UCSD-AML1 (cell line): ENCODE results near the gene PCNT.
"Not testable (repeated sequence)": the region's sequence is repeated elsewhere in the genome, so short reads cannot be mapped to it uniquely, and the experiment has no call there.

ENCODE experiments used
- DNase-seq: peaks from one replicate; lab custom pipeline; 2025; ENCODE audit not compliant: unreplicated experiment; lab: John Stamatoyannopoulos, UW

The PCNT gene

DNA sequence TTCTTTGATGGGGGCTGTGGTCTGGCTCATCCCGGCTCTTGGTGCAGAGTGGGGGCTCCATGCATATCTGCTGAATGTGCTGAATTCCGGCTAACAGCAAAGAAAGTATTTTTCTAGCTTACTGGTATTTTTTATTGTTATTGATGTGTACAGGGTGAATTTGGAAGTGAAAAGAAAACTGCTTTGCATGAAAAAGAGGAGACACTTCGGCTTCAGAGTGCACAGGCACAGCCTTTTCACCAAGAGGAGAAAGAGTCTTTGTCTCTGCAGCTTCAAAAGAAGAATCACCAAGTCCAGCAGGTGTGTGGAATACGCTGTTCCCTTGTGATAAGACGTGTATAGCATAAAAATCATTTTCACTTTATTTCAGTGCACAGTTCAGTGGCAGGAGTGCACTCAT is 57.6 kb downstream of the PCNT start:
- no peak for DNase-seq

DNA sequence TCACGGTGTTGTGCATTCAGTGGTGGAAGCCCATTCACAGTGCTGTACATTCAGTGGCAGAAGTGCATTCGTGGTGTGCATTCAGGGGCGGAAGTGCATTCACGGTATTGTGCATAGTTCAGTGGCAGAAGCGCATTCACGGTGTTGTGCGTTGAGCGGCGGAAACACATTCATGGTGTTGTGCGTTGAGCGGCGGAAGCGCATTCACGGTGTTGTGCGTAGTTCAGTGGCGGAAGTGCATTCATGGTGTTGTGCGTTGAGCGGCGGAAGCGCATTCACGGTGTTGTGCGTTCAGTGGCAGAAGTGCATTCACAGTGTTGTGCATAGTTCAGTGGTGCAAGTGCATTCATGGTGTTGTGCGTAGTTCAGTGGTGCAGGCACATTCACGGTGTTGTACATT is 60.6 kb downstream of the PCNT start:
- no peak for DNase-seq

DNA sequence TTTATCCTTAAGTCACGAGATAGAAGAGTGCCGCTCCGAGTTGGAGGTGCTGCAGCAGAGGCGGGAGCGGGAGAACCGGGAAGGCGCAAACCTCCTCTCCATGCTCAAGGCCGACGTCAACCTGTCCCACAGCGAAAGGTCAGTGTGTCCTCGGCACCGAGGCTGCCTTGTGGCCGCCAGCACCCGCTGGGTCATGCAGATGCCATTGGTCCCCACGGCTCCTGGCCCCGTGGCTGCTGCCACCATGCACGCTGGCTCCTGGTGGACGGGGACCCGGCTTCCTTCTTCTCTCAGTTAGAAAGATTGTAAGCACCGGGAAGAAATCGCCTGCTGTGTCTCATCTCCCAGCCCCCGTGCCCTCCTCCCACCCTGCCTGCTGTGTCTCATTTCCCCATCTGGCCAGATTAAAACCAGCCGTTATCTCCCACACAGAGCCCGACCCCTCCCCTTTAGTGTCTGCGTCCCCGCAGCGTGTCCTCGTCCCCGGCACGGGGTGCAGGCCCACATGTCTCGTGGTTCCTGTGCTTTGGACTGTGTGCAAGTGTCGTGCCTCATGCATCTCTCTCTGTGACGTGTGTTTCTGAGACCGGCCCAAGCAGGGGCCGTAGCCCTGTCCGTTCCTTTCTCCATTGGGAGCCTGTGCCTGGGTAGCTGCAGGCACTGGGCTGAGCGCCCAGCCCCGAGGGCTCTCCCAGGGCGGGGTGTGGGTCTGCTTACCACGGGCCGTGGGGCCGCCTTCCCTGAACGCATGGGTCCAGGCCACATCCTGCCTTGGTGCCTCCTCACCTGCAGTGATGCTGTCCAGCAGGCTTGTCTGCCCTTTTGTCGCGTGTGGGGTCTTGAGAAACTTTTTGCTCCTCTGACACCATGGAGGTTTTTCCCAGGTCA is 62.1 kb downstream of the PCNT start:
- no peak for DNase-seq

DNA sequence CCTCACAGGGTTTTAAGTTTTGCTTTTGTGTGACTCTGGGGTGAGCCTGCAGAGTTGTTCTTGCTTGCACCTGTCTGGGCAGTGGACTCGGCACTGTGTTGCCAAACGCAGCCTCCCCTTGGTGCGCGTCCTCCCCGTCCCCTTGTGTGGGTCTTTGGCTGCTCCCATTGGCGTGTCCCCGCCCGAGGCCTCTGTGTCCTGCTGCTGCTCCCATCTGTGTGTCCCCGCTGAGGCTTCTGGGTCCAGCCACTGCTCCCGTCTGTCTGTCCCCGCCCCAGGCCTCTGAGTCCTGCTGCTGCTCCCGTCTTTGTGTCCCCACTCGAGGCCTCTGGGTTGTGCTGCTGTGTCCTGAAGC is 62.8 kb downstream of the PCNT start:
- no peak for DNase-seq

DNA sequence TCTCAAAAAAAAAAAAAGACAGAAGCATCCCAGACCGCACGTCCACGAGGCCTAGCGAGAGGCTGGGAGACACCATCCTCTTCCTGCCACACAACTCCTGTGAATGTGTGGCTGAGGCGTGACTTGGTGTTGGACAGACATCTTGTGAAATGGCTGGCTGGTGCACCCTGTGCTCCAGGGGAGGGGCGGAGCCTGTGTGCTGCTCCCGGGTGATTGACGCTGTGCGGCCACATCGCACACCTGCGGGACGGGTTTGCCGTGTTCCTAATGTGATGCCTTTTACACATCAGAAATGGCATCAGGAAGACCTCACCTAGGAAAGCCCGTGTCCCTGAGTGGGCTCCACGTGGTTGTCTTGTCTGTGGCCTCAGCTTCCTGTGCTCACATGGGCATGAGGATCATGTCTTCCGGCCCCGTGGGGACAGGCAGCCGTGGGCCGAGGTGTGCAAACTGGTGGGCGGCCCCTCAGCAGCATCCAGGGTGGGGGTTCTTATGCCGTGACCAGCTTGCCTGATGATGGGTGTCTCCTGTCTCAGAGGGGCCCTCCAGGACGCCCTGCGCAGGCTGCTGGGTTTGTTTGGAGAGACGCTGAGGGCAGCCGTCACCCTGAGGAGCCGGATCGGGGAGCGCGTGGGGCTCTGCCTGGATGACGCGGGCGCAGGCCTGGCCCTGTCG is 64.4 kb downstream of the PCNT start:
- no peak for DNase-seq

DNA sequence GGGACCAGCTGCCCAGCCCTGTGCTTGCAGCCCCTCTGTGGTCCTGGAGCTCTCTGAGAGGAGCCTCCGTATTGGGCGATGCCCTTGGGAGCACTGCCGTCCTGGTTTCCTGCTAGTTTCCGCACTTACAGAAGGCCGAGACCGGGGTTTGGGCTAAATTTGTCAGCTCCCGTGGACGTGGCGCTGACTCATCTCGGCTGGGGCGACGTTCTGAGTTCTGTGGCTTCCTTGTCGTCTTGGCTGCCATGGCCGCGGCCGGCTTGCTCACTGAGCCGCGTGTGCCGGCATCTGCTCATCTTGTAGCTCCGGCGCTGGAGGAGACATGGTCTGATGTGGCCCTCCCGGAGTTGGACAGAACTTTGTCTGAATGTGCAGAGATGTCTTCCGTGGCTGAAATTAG is 64.9 kb downstream of the PCNT start:
- DNase-seq = no peak

DNA sequence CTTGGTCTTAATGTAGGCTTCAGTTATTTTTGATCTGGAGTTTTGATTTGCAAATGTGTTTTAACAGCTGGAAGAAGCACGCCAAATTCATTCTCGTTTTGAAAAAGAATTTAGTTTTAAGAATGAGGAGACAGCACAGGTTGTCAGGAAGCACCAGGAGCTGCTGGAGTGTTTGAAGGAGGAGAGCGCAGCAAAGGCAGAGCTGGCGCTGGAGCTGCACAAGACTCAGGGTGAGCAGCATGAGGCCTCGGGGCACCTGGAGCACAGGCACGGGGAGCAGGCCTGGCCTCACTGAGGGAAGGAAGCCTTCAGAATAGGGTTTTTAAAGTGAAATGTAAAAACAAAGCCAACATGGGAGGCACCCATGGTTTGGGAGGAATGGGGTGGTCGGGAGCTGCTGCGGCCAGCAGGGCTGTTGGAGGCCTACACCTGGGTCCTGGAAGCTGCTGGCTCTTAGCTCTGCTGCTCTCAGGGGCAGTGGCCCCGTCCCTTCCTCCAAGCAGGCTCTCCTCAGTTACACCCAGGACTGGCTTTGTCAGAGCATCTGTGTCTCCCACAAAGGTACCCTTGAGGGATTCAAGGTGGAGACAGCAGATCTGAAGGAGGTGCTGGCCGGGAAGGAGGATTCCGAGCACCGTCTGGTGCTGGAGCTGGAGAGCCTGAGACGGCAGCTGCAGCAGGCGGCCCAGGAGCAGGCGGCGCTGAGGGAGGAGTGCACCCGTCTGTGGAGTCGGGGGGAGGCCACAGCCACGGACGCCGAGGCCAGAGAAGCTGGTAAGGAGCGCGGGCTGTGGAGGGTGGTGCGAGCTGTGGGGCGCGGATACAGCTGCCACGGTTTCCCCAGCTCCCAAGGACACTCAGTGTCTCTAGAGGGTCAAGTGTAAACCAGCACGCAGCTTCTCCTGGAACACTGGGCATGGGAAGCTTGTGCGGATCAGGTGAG is 66.9 kb downstream of the PCNT start:
- DNase-seq = no peak

DNA sequence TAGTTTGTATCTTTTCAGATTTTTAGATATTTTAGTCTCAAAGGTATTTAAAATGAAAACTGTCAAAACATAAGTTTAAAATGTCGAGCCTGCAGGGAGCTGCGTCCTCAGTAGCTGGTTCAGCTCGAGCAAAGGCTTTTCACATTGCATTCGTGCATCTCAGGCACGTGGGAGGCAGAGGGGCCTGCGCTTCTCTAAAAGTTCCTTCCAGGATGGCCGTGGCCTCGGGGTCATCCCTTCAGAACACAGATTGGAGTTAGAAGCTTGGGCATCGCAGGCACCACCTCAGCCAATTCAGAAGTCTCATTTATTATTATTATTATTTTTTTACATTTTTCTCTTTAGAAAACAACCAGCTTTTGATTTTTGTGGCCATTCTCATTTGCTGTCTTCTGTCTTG is 67.8 kb downstream of the PCNT start:
- DNase-seq = no peak

DNA sequence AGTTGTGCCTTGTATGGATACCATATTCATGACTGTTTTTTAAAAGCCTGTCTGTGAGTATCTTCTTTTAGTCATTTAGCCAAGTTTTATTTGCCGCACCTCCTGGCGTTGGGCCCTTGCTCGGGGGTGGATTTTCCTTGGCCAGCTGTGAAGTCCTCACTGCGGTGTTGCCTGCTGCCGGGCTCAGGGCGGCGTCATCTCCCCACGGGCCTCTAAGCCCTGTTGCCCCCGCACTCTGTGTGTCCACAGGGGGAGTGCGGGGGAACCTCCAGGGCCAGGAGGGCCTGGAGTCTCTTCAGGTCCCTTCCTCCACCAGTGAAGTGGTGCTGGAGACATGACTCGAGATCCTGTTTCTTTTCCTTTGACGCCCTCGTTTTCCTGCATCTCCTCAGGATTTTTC is 69.0 kb downstream of the PCNT start:
- no peak for DNase-seq

DNA sequence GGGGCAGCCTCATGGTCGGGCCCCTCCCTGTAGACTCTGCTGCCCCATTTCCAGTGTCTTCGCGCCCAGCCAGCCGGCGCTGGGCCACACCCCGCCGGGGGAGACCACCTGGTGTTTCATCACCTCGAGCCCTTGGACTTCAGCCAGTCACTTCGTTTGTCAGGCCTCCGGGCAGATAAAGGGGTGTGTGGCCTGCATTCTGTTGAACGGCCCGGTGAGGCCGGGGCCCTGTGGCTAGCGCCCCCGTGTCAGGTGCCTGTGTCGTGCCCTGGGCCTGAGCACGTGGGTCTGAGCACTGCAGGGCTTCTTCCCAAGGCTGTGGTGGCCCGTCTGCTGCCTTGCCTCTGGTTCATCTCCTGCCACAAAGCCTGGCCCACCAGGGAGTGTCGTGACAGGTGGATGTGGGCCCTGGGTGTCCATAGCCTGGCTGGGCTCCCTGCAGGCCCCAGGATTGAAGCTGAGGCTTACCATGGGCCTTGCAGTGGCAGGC is 69.5 kb downstream of the PCNT start:
- no peak for DNase-seq

DNA sequence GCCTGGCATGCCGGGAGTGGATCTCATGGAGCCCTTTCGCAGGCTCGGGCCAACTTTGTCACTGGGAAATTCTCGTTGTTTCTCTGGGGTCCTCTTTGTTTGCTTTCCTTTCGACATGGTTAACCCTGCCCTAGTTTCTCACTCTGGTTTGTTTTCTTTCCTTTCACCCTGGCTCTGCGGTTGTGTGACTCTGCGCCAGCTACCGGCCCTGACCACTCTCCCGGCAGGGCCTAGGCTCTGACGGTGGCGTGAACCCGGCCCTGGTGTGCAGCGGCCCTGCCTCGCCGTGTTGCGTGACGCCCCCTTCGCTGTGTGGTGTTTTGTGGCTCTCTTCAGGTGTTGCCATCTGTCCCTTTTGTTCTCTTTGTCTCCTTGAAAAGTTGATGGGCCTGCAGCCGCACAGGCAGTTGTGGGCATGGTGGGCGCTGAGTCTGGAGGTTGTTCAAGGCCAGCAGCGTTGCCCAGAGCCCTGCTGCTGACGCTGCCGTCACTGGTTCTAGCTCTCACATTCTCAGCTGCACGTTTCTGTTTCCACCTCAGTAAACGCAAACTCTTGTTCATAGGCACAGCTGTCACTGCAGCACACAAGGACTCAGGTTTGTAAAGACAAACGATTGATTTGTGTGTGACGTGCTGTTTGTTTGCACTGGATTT is 70.1 kb downstream of the PCNT start:
- no peak for DNase-seq

DNA sequence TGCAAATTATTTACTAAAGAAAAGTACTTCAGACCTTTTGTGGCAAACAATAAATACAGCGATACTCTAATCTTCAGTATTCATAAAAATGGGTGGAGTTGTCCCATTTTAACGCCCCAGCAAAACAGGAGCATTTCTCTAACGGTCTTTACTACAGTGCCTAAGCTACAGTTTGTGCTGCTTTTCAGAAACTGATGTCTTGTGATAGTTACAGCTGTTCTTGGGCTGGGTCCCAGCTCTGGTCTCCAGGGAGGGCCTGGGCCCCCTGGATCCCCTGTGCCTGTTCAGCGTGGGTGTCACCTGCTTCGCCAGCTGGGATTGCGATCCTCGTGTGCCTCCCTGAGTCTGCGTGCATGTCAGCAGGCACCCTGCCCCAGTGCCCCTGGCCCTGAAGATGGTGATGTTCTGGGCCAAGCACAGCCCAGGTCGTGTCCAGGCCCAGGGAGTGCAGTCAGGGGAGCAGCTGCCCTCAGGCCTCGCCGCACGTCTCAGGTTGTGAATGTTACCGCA is 70.7 kb downstream of the PCNT start:
- DNase-seq = no peak

DNA sequence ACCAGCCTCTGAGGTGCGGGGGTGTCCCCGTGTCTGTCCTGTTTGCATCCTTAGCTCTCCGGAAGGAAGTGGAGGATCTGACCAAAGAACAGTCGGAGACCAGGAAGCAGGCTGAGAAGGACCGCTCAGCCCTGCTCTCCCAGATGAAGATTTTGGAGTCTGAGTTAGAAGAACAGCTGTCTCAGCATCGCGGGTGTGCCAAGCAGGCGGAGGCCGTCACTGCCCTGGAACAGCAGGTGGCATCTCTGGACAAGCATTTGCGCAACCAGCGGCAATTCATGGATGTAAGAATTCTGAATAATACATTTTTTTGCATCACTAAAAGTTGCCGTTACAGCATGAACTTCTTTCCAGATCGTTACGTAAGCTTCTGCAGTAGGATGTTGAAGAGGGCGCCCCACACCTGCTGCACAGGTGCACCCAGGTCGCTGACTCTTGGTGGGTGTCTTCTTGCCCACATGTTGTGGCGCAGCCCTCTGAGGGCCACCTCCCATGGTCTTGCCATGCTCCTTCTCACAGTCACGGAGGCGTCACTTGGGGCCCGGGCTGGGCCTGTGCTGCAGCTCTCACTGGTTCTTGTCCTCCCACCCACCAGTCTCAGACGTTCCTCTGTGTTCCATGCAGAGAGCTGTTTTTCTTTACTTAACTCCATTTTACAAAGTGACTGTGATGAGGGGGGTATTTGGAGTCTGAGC is 73.4 kb downstream of the PCNT start:
- DNase-seq = no peak

DNA sequence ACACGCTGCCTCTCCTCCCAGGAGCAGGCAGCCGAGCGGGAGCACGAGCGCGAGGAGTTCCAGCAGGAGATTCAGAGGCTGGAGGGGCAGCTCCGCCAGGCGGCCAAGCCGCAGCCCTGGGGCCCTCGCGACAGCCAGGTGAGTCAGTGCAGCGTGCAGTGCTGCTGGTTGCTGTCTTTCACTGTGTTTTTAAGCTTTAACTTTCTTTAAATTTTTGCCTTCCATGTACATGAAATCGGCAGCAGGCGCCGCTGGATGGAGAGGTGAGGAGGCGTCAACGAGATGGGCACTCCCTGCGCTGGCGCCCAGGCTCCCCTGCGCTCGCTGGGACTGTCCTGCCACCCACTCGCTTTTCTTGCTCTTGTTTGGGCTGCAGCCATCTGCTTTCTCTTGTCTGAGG is 74.0 kb downstream of the PCNT start:
- DNase-seq = no peak

DNA sequence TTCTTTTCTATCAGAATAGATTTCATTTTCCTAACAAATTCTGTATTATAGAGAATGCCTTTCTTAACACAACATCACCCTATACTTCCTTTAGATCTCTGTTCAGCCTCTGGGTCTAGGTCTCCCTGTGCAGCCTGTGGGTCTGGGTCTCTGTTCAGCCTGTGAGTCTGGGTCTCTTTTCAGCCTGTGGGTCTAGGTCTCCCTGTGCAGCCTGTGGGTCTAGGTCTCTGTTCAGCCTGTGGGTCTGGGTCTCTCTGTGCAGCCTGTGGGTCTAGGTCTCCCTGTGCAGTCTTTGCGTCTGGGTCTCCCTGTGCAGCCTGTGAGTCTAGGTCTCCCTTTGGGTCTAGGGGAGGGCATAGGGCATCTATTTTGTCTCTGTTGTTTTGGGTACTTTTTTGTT is 75.2 kb downstream of the PCNT start:
- DNase-seq = no peak

DNA sequence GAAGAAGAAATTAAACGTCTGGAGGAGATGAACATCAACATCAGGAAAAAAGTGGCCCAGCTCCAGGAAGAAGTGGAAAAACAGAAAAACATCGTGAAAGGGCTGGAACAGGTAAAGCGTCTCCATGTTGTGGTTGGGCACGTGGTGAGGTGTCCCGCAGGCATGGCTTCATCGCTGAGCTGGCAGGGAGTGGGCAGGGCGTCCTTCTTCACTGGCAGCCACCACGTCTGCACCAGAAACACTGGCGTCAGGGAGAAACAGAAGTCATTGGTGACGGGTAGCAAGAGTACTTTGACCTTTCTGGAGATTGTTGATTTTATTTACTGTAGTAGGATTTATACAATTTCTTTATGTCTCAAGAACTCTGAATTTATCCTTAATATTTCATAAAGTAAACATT is 75.7 kb downstream of the PCNT start:
- no peak for DNase-seq

DNA sequence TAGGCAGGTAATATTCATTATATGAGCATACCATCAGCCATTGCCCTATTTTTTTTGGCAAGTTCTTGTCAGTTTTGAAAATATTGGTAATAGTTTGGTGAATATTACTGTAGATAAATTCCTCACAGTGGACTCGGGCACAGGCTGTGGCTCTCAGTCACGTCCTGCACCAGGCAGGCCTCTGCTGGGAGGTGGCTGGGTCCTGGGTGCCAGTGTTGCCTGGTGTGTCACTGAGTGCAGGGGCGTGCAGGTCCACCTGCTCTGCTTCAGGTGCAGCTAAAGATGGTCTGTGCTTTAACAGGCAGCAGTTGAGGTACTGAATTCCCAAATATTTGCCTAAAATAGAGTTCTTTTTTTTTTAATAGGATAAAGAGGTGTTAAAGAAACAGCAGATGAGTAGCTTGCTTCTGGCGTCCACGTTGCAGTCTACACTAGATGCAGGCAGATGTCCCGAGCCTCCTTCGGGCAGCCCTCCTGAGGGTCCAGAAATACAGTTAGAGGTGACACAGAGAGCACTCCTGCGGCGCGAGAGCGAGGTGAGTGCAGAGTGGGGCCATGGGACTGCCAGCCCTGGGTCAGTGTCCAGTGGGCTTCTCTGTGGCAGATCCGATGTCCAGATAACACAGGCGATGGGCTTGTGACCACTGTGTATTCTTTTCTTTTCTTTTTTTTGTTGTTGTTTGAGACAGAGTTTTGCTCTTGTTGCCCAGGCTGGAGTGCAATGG is 77.4 kb downstream of the PCNT start:
- no peak for DNase-seq

DNA sequence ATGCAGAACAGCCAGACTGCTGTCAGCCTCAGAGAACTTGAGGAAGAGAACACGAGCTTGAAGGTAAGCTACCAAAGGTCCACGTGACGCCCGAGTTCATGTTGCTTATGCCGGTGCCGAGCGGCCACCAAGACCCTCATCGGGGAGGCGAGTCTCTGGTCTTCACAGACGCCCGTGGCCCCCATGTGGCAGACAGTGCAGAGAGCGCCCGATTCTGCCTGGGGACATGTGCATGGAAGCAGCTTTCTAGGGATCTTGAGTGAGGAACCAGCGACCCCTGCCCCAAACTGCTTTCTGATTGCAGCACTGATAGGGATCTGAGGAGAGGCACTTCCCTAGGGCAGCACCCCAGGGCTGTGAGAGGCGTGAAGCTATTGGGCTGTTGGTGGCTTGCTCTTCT is 78.5 kb downstream of the PCNT start:
- DNase-seq = no peak

DNA sequence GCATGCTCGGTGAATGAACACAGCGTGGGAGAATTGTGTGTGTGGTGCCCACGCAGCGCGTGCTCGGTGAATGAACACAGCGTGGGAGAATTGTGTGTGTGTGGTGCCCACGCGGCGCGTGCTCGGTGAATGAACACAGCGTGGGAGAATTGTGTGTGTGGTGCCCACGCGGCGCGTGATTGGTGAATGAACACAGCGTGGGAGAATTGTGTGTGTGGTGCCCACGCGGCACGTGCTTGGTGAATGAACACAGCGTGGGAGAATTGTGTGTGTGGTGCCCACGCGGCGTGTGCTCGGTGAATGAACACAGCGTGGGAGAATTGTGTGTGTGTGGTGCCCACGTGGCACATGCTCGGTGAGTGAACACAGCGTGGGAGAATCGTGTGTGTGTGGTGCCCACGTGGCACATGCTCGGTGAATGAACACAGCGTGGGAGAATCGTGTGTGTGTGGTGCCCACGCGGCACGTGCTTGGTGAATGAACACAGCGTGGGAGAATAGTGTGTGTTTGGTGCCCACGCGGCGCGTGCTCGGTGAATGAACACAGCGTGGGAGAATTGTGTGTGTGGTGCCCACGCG is 79.4 kb downstream of the PCNT start:
- not testable (repeated sequence) for DNase-seq
